HG02571 (cell line): ENCODE results near the gene RAI1.
A peak's percentile ranks its signal among the peaks of the same experiment; 100 is the strongest.

Source experiments
- ATAC-seq: cut with Tn5 transposase; IDR thresholded peaks from one replicate; pipeline ENCODE4 v1.9.1; 2021; ENCODE audit warnings: mild to moderate bottlenecking, moderate library complexity; ENCODE audit not compliant: unreplicated experiment

RAI1 gene

GRCh38 chr17:17823433-17824118, 142.3 kb downstream of the RAI1 start:
- peak; percentile 70 for ATAC-seq

- no peak for ATAC-seq
Observed at GRCh38 chr17:17824119-17824782, 143.0 kb downstream of the RAI1 start.

GRCh38 chr17:17824783-17825614, 143.7 kb downstream of the RAI1 start:
- no peak for ATAC-seq

- no peak for ATAC-seq
Observed at GRCh38 chr17:17826342-17826713, 145.1 kb downstream of the RAI1 start.

GRCh38 chr17:17826942-17827785, 145.9 kb downstream of the RAI1 start:
- ATAC-seq: no peak

GRCh38 chr17:17827826-17828621, 146.8 kb downstream of the RAI1 start:
- no peak for ATAC-seq

- no peak for ATAC-seq
Observed at GRCh38 chr17:17830269-17830567, 149.0 kb downstream of the RAI1 start.

- no peak for ATAC-seq
Observed at GRCh38 chr17:17830740-17831207, 149.5 kb downstream of the RAI1 start.

GRCh38 chr17:17831208-17832031, 150.2 kb downstream of the RAI1 start:
- ATAC-seq: no peak

GRCh38 chr17:17832032-17832363, 150.7 kb downstream of the RAI1 start:
- ATAC-seq: no peak

- ATAC-seq: no peak
Observed at GRCh38 chr17:17833658-17834357, 152.6 kb downstream of the RAI1 start.

- no peak for ATAC-seq
Observed at GRCh38 chr17:17834974-17835373, 153.7 kb downstream of the RAI1 start.

- no peak for ATAC-seq
Observed at GRCh38 chr17:17835415-17836249, 154.4 kb downstream of the RAI1 start.

GRCh38 chr17:17836250-17836817, 155.1 kb downstream of the RAI1 start:
- ATAC-seq: peak; percentile 60

- peak; percentile 29 for ATAC-seq
Observed at GRCh38 chr17:17836818-17837379, 155.6 kb downstream of the RAI1 start, which contains the start of gene SREBF1. Gene SREBF1 (minus strand): TSS chr17:17836986. CDS start chr17:17836817, 169 bp downstream.

GRCh38 chr17:17837380-17837821, 156.1 kb downstream of the RAI1 start:
- ATAC-seq: no peak
